Smooth muscle cell (in vitro differentiated cells): ENCODE results near the gene FREM2. TPM values are rescaled to one million over a fixed set of nuclear protein-coding genes. Genes with fewer than 3 reads are reported as not detected.

Source experiments
- DNase-seq: peaks from one replicate; lab custom pipeline; 2025; ENCODE audit not compliant: unreplicated experiment; lab: John Stamatoyannopoulos, UW
- H2AFZ ChIP-seq: fragments of 200-600 bp; sonication (generic); 2 replicates; pipeline ENCODE4 v1.6.0; 2016; ENCODE audit warnings: antibody characterized with exemption, low read depth, mild to moderate bottlenecking
- H3F3A ChIP-seq: fragments of 200-600 bp; sonication (generic); 2 replicates; pipeline ENCODE4 v1.6.0; 2017; ENCODE audit warnings: antibody characterized with exemption, low read depth
- H3K27ac ChIP-seq: fragments of 200-600 bp; sonication (generic); 2 replicates; pipeline ENCODE4 v1.5.1; 2016; ENCODE audit warnings: low read depth, mild to moderate bottlenecking
- H3K27me3 ChIP-seq: fragments of 200-600 bp; sonication (generic); 2 replicates; pipeline ENCODE4 v1.6.1; 2016; ENCODE audit warnings: low read depth, mild to moderate bottlenecking
- H3K36me3 ChIP-seq: fragments of 200-600 bp; sonication (generic); 2 replicates; pipeline ENCODE4 v1.5.1; 2016; ENCODE audit warnings: low read depth
- H3K4me1 ChIP-seq: fragments of 200-600 bp; sonication (generic); 2 replicates; pipeline ENCODE4 v1.5.1; 2016; ENCODE audit warnings: low read depth
- H3K4me2 ChIP-seq: fragments of 200-600 bp; sonication (generic); 2 replicates; pipeline ENCODE4 v1.6.0; 2016; ENCODE audit warnings: mild to moderate bottlenecking
- H3K4me3 ChIP-seq: fragments of 200-600 bp; sonication (generic); 2 replicates; pipeline ENCODE4 v1.5.1; 2016; ENCODE audit warnings: mild to moderate bottlenecking
- H3K79me2 ChIP-seq: fragments of 200-600 bp; sonication (generic); 2 replicates; pipeline ENCODE4 v1.6.0; 2016; ENCODE audit warnings: low read depth, mild to moderate bottlenecking
- H3K9ac ChIP-seq: fragments of 200-600 bp; sonication (generic); 2 replicates; pipeline ENCODE4 v1.6.0; 2016; ENCODE audit warnings: low read depth
- H3K9me3 ChIP-seq: fragments of 200-600 bp; sonication (generic); replicated peaks from 2 replicates; pipeline ENCODE4 v1.5.1; 2016; ENCODE audit warnings: low read depth
- H4K20me1 ChIP-seq: fragments of 200-600 bp; sonication (generic); 2 replicates; pipeline ENCODE4 v1.6.0; 2016; ENCODE audit warnings: low read depth
- CTCF ChIP-seq: fragments of 200-600 bp; sonication (generic); IDR thresholded peaks from 2 replicates; pipeline ENCODE4 v1.5.1; 2017; ENCODE audit warnings: borderline replicate concordance, mild to moderate bottlenecking, antibody characterized with exemption; ENCODE audit not compliant: insufficient read depth, poor library complexity, severe bottlenecking
- WGBS: methylation state at CpG from one replicate; pipeline ENCODE4 v1.1.7; 2016; ENCODE audit warnings: low lambda C conversion rate; 5-methylcytosine and 5-hydroxymethylcytosine counted together
- polyA plus RNA-seq: library from polyadenylated mRNA; unstranded; fragments of >200 nt; fragmentation: Nextera tagmentation; extraction: Ambion mirVana; gene quantifications from 2 replicates; pipeline ENCODE4 v1.2.1, GENCODE V29; 2016
- total RNA-seq: library from RNA; depleted of rRNA; stranded (reverse); fragments of >200 nt; gene quantifications from 2 replicates; pipeline ENCODE4 v1.2.3, GENCODE V29; 2014

The FREM2 gene
- total and polyA plus RNA-seq, 2 experiments from 2014 or later: 2.7 TPM; not detected in 1

- H3K9ac ChIP-seq: no peak overlapping the region
- no peak overlapping the region for H2AFZ ChIP-seq
- no peak for DNase-seq
- no peaks in the 10 kb centered on the region for H3K27me3 ChIP-seq
- H3K27ac ChIP-seq: no peak overlapping the region
- H3K4me3 ChIP-seq: no peak overlapping the region
- no peaks in the 10 kb centered on the region for H3F3A ChIP-seq
- no peaks in the 10 kb centered on the region for H3K36me3 ChIP-seq
- no peaks in the 10 kb centered on the region for H4K20me1 ChIP-seq
- no peak overlapping the region for H3K4me2 ChIP-seq
- TF ChIP-seq CTCF: no peak
- WGBS: 82% methylated on average over 2 of the region's 2 CpGs
- no peaks in the 10 kb centered on the region for H3K4me1 ChIP-seq
- no peaks in the 10 kb centered on the region for H3K79me2 ChIP-seq
- no peaks in the 10 kb centered on the region for H3K9me3 ChIP-seq
Measured at GRCh38 chr13:38868870-38869269, 182.0 kb downstream of the FREM2 start.

- 98% methylated on average over 2 of the region's 2 CpGs for WGBS
- H3F3A ChIP-seq: no peaks in the 10 kb centered on the region
- H3K4me2 ChIP-seq: no peak overlapping the region
- H3K27me3 ChIP-seq: no peaks in the 10 kb centered on the region
- H4K20me1 ChIP-seq: no peaks in the 10 kb centered on the region
- no peak for TF ChIP-seq CTCF
- no peak overlapping the region for H3K9ac ChIP-seq
- H3K27ac ChIP-seq: no peak overlapping the region
- H3K79me2 ChIP-seq: no peaks in the 10 kb centered on the region
- H3K9me3 ChIP-seq: no peaks in the 10 kb centered on the region
- H3K36me3 ChIP-seq: no peaks in the 10 kb centered on the region
- no peak for DNase-seq
- H3K4me1 ChIP-seq: no peaks in the 10 kb centered on the region
- H3K4me3 ChIP-seq: no peak overlapping the region
- no peak overlapping the region for H2AFZ ChIP-seq
Measured at GRCh38 chr13:38871275-38871674, 184.4 kb downstream of the FREM2 start.

- Histone ChIP-seq H4K20me1 (no peaks in the 10 kb centered on the region), H2AFZ (peak overlapping the region; percentile 60), H3K79me2 (no peaks in the 10 kb centered on the region), H3K4me2 (peak overlapping the region; percentile 18), H3K27ac (no peak overlapping the region), H3K9me3 (no peaks in the 10 kb centered on the region), H3K9ac (no peak overlapping the region), H3K4me3 (no peak overlapping the region), H3K27me3 (no peaks in the 10 kb centered on the region), H3K36me3 (no peaks in the 10 kb centered on the region), H3F3A (no peaks in the 10 kb centered on the region), H3K4me1 (no peaks in the 10 kb centered on the region)
- DNase-seq: no peak
- WGBS: 15% methylated on average over 7 of the region's 7 CpGs
- peak; percentile 60 for TF ChIP-seq CTCF
Measured at GRCh38 chr13:38872693-38873092, 185.8 kb downstream of the FREM2 start.

DNA sequence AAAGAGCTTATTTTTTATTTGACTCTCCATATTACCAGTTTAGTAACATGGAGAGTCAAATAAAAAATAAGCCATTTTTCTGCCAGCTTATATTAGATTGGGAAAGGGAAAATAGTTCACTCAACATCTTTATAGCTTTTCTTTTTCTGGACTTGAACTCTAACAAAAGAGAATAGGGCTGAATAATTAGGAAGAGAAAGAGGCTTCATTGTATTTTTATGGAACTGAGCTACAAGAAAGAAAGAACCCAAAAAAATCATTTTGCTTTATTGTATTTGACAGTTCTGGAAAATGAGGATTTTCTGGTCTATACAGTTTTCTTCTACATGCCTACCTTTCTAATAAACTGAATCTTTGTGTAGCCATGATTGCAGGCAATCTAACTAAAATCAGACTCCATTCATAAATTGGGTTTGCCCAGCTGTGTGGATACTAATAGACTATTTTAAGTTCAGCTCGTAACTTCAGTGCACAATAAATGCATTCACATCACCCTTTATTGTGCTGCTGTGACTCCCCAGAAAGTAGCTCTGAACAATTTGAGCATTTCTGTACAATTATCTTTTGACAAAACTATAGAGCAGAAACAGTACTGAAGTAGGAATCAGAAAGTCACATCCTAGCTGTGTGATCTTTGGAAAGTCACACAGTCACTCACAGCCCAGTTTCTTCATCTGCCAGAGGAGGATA is 188.5 kb downstream of the FREM2 start:
- Histone ChIP-seq H3K4me1 (no peaks in the 10 kb centered on the region), H3K36me3 (no peaks in the 10 kb centered on the region), H3F3A (no peaks in the 10 kb centered on the region), H3K9me3 (no peaks in the 10 kb centered on the region), H2AFZ (no peak overlapping the region), H3K27ac (no peak overlapping the region), H3K79me2 (no peaks in the 10 kb centered on the region), H3K4me2 (no peak overlapping the region), H3K4me3 (no peak overlapping the region), H4K20me1 (no peaks in the 10 kb centered on the region), H3K9ac (no peak overlapping the region), H3K27me3 (no peaks in the 10 kb centered on the region)
- no peak for DNase-seq
- 75% methylated on average over 1 of the region's 1 CpG for WGBS
- TF ChIP-seq CTCF: no peak
